HepG2 (cell line): ENCODE data around the gene SPATA25. TPM values are rescaled to one million over a fixed set of nuclear protein-coding genes. Genes with fewer than 3 reads are reported as not detected.

Experiments
- ATRX ChIP-seq: sonication (generic); formaldehyde crosslinking; IDR thresholded peaks from 2 replicates; pipeline ENCODE4 v1.4.0; 2020; ENCODE audit warnings: missing genetic modification reagents, borderline replicate concordance
- BRCA1 ChIP-seq: sonication (generic); formaldehyde crosslinking; IDR thresholded peaks from 2 replicates; pipeline ENCODE4 v1.4.0; 2020; ENCODE audit warnings: missing genetic modification reagents
- CC2D1A ChIP-seq: sonication (generic); formaldehyde crosslinking; IDR thresholded peaks from 2 replicates; pipeline ENCODE4 v1.8.1; 2023; ENCODE audit warnings: mild to moderate bottlenecking, missing genetic modification reagents
- CREB1 ChIP-seq, 2 experiments: fragments of 450-650 bp in 1 of 2; IDR thresholded peaks; 2 replicates each; pipeline ENCODE4 v1.6.1; 2016 to 2017; ENCODE audit warnings: control low read depth in 1 of 2, mild to moderate bottlenecking in 1 of 2, missing compliant biosample characterization in 1 of 2, missing genetic modification characterization in 1 of 2
- FOXJ3 ChIP-seq: sonication (generic); formaldehyde crosslinking; IDR thresholded peaks from 2 replicates; pipeline ENCODE4 v1.4.0; 2020; ENCODE audit warnings: missing genetic modification reagents, mild to moderate bottlenecking, borderline replicate concordance
- FOXP1 ChIP-seq, 2 experiments: fragments of 450-650 bp in 1 of 2; IDR thresholded peaks; 2 replicates each; pipeline ENCODE4 v1.6.1; 2017 to 2018; ENCODE audit warnings: antibody characterized with exemption in 1 of 2
- MEIS2 ChIP-seq: sonication (generic); formaldehyde crosslinking; IDR thresholded peaks from 2 replicates; pipeline ENCODE4 v1.9.0; 2021; ENCODE audit warnings: mild to moderate bottlenecking, missing genetic modification reagents
- MXD3 ChIP-seq: IDR thresholded peaks from 2 replicates; pipeline ENCODE4 v1.6.1; 2016; ENCODE audit warnings: mild to moderate bottlenecking, missing biosample characterization, missing genetic modification reagents
- MYNN ChIP-seq: sonication (generic); formaldehyde crosslinking; IDR thresholded peaks from 2 replicates; pipeline ENCODE4 v1.4.0; 2020; ENCODE audit warnings: mild to moderate bottlenecking, low read depth, missing genetic modification reagents
- NFIC ChIP-seq: IDR thresholded peaks from 2 replicates; pipeline ENCODE4 v1.6.1; 2012; ENCODE audit warnings: mild to moderate bottlenecking, low read length, inconsistent platforms
- NFYC ChIP-seq: IDR thresholded peaks from 2 replicates; pipeline ENCODE4 v1.6.1; 2016; ENCODE audit warnings: missing genetic modification reagents, missing compliant biosample characterization
- NPAS2 ChIP-seq: sonication (generic); formaldehyde crosslinking; IDR thresholded peaks from 2 replicates; pipeline ENCODE4 v1.8.0; 2022; ENCODE audit warnings: mild to moderate bottlenecking, missing genetic modification reagents, borderline replicate concordance
- PLRG1 ChIP-seq: fragments of 450-650 bp; conservative IDR thresholded peaks from 2 replicates; pipeline ENCODE4 v1.6.1; 2016
- SNAPC2 ChIP-seq: sonication (generic); formaldehyde crosslinking; IDR thresholded peaks from 2 replicates; pipeline ENCODE4 v1.8.1; 2022; ENCODE audit warnings: mild to moderate bottlenecking, missing genetic modification reagents
- STAT5B ChIP-seq: sonication (generic); formaldehyde crosslinking; IDR thresholded peaks from 2 replicates; pipeline ENCODE4 v1.4.0; 2020; ENCODE audit warnings: missing genetic modification reagents
- TIGD3 ChIP-seq: sonication (generic); formaldehyde crosslinking; IDR thresholded peaks from 2 replicates; pipeline ENCODE4 v1.5.1; 2020; ENCODE audit warnings: mild to moderate bottlenecking, missing genetic modification reagents, borderline replicate concordance
- ZBTB1 ChIP-seq: sonication (generic); formaldehyde crosslinking; IDR thresholded peaks from 2 replicates; pipeline ENCODE4 v1.4.0; 2020; ENCODE audit warnings: missing genetic modification reagents, borderline replicate concordance
- ZBTB42 ChIP-seq: sonication (generic); formaldehyde crosslinking; IDR thresholded peaks from 2 replicates; pipeline ENCODE4 v1.5.0; 2020; ENCODE audit warnings: mild to moderate bottlenecking, missing genetic modification reagents
- ZNF101 ChIP-seq: sonication (generic); formaldehyde crosslinking; IDR thresholded peaks from 2 replicates; pipeline ENCODE4 v1.4.0; 2020; ENCODE audit warnings: mild to moderate bottlenecking, low read depth, missing genetic modification reagents, borderline replicate concordance
- ZNF12 ChIP-seq: sonication (generic); formaldehyde crosslinking; IDR thresholded peaks from 2 replicates; pipeline ENCODE4 v1.5.0; 2020; ENCODE audit warnings: missing genetic modification reagents
- ZNF121 ChIP-seq: sonication (generic); formaldehyde crosslinking; IDR thresholded peaks from 2 replicates; pipeline ENCODE4 v1.5.0; 2020; ENCODE audit warnings: mild to moderate bottlenecking, missing genetic modification reagents
- ZNF136 ChIP-seq: sonication (generic); formaldehyde crosslinking; IDR thresholded peaks from 2 replicates; pipeline ENCODE4 v1.8.1; 2022; ENCODE audit warnings: low read depth, mild to moderate bottlenecking, moderate library complexity, missing genetic modification reagents
- ZNF274 ChIP-seq: sonication (generic); formaldehyde crosslinking; IDR thresholded peaks from 2 replicates; pipeline ENCODE4 v1.5.1; 2020; ENCODE audit warnings: mild to moderate bottlenecking, missing genetic modification reagents
- ZNF501 ChIP-seq: sonication (generic); formaldehyde crosslinking; IDR thresholded peaks from 2 replicates; pipeline ENCODE4 v1.5.1; 2020; ENCODE audit warnings: mild to moderate bottlenecking, moderate library complexity, missing genetic modification reagents
- ZNF546 ChIP-seq: sonication (generic); formaldehyde crosslinking; conservative IDR thresholded peaks from 2 replicates; pipeline ENCODE4 v1.8.1; 2023; ENCODE audit warnings: mild to moderate bottlenecking, missing genetic modification reagents
- ZNF737 ChIP-seq: sonication (generic); formaldehyde crosslinking; IDR thresholded peaks from 2 replicates; pipeline ENCODE4 v1.5.0; 2020; ENCODE audit warnings: missing genetic modification reagents, mild to moderate bottlenecking, borderline replicate concordance
- ZSCAN31 ChIP-seq: sonication (generic); formaldehyde crosslinking; IDR thresholded peaks from 2 replicates; pipeline ENCODE4 v1.5.0; 2020; ENCODE audit warnings: low read depth, mild to moderate bottlenecking, missing genetic modification reagents
- polyA plus RNA-seq, 8 experiments: library from polyadenylated mRNA; depleted of rRNA in 3 of 8; stranded (reverse) in 7 of 8; unstranded in 1 of 8; fragments of >200 nt; fragmentation: Illumina TruSeq in 4 of 8; extraction: Trizol in 4 of 8; gene quantifications; 2 replicates each; pipeline versions ENCODE4 v1.2.1 to v1.2.3, GENCODE V29; 2011 to 2016; ENCODE audit warnings: low read depth in 4 of 8, missing spikeins in 1 of 8, mixed read lengths in 1 of 8; ENCODE audit not compliant: insufficient read depth in 1 of 8
- total RNA-seq, 5 experiments: library from RNA; depleted of rRNA; stranded (reverse); fragments of >200 nt; fragmentation: Illumina TruSeq; extraction: Trizol; gene quantifications; 2 replicates each; pipeline ENCODE4 v1.2.3, GENCODE V29; 2016; ENCODE audit warnings: low read depth in 1 of 5
- TF ChIP-seq, protein P1 (sequence below): sonication (generic); formaldehyde crosslinking; IDR thresholded peaks from 2 replicates; pipeline ENCODE4 v1.4.0; 2020; ENCODE audit warnings: missing genetic modification reagents; ENCODE audit errors: not compliant biosample characterization

The SPATA25 gene
- total and polyA plus RNA-seq, 2 of the 13 experiments (the other 11 are each of a cell fraction or from before 2014, with no cell fraction given) = 4.8 to 7.6 TPM

GRCh38 chr20:45890077-45890984, 2.9 kb upstream of the SPATA25 start (continued):
- TF ChIP-seq ATRX (CRISPR knock-in tag) (no peak), FOXP1 (IDR thresholded peaks at IDR 0.05) (no peak), FOXP1 (CRISPR knock-in tag; IDR thresholded peaks at IDR 0.05) (peak; percentile 21; the same call in 1 of the 2 replicates), STAT5B (CRISPR knock-in tag) (peak; percentile 55; the same call in 1 of the 2 replicates), MEIS2 (CRISPR knock-in tag) (peak; percentile 72), ZNF274 (CRISPR knock-in tag) (peak; percentile 76; the same call in 1 of the 2 replicates), FOXJ3 (CRISPR knock-in tag) (0 out of 2 replicates have a peak, but pooled peaks have one; percentile 41), BRCA1 (CRISPR knock-in tag) (peak; percentile 90; the same call in 1 of the 2 replicates), MYNN (CRISPR knock-in tag) (no peak; the same call in 1 of the 2 replicates), CC2D1A (no peak), PLRG1 (no peak), ZBTB42 (CRISPR knock-in tag) (peak; percentile 85; the same call in 1 of the 2 replicates), TIGD3 (no peak), NFYC (CRISPR knock-in tag) (no peak), NPAS2 (no peak), ZBTB1 (CRISPR knock-in tag) (no peak), ZNF101 (CRISPR knock-in tag) (no peak), MXD3 (CRISPR knock-in tag) (peak; percentile 61; the same call in 1 of the 2 replicates), SNAPC2 (0 out of 2 replicates have a peak, but pooled peaks have one; percentile 2), CREB1 (IDR thresholded peaks at IDR 0.05) (no peak), CREB1 (CRISPR knock-in tag; IDR thresholded peaks at IDR 0.05) (no peak), ZNF737 (no peak), ZNF136 (CRISPR knock-in tag) (peak; percentile 91; the same call in 1 of the 2 replicates), ZSCAN31 (no peak; the same call in 1 of the 2 replicates), ZNF546 (CRISPR knock-in tag) (peak; percentile 23; the same call in 1 of the 2 replicates), ZNF12 (no peak), ZNF121 (CRISPR knock-in tag) (peak; percentile 23; the same call in 1 of the 2 replicates), NFIC (no peak), ZNF501 (peak; percentile 63)
- TF ChIP-seq, protein P1, sequence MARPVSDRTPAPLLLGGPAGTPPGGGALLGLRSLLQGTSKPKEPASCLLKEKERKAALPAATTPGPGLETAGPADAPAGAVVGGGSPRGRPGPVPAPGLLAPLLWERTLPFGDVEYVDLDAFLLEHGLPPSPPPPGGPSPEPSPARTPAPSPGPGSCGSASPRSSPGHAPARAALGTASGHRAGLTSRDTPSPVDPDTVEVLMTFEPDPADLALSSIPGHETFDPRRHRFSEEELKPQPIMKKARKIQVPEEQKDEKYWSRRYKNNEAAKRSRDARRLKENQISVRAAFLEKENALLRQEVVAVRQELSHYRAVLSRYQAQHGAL = peak; percentile 78
